Caki2 (cell line): ENCODE data around the gene DOCK2. TPM values are rescaled to one million over a fixed set of nuclear protein-coding genes. Genes with fewer than 3 reads are reported as not detected.
"Not testable (repeated sequence)": the region's sequence is repeated elsewhere in the genome, so short reads cannot be mapped to it uniquely, and the experiment has no call there.

Source experiments
- DNase-seq: peaks from one replicate; pipeline ENCODE4 v3.0.0-alpha.2; 2015; ENCODE audit warnings: low read depth
- in situ Hi-C: cut with HindIII; loops from 2 replicates; pipeline ENCODE4 v1.10.0; 2016; ENCODE audit warnings: low sequenced_read_pairs, low pct_unique_long_range_greater_than_20kb, mixed read lengths
- total RNA-seq: library from RNA; depleted of rRNA; stranded (reverse); fragments of >200 nt; shearing (Covaris generic); gene quantifications from 2 replicates; pipeline ENCODE4 v1.2.3, GENCODE V29; 2014; ENCODE audit warnings: low replicate concordance

DOCK2 gene
- total RNA-seq, 1 experiment from 2014 or later: 40.4 TPM

DNA sequence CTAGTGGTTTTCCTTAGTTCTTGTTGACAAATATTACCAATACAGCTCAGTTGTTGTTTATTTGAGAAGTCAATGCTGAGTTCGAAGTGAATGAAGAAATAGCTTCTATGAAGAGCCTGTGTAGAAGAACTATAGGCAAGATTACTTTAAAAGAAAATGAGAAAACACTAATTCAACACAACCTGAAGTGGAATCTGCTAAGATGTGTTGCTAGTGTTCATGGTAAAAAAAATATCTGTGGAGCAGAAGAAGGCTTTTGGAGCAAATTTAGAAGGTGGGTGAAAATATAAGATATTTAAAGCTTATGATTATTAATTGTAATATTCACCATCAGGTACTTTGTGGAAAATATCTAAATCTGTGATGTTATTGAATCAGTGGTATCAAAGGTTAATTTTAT lies 2.5 kb upstream of the DOCK2 start:
- DNase-seq: no peak
- in situ Hi-C loops: no loop called here

DNA sequence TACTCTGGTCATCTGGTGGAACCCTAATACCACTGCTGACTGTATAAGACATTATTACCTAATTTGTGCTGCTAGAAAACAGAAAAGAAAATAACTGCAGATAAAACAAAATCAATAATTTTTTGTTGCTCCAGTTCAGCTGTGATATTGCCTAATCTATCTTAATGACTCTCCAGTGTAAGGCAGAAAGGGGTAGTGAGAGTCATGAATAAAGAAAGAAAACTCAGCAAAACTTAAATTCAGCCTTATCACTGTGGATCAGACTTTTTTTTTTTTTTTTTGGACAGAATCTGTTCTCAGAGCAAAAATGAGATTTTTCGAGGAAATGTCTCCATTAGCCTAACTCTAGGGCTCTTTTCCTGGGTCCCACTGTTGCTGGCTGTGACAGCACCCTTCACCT lies 1.1 kb upstream of the DOCK2 start:
- DNase-seq: no peak
- in situ Hi-C loops: no loop called here

DNA sequence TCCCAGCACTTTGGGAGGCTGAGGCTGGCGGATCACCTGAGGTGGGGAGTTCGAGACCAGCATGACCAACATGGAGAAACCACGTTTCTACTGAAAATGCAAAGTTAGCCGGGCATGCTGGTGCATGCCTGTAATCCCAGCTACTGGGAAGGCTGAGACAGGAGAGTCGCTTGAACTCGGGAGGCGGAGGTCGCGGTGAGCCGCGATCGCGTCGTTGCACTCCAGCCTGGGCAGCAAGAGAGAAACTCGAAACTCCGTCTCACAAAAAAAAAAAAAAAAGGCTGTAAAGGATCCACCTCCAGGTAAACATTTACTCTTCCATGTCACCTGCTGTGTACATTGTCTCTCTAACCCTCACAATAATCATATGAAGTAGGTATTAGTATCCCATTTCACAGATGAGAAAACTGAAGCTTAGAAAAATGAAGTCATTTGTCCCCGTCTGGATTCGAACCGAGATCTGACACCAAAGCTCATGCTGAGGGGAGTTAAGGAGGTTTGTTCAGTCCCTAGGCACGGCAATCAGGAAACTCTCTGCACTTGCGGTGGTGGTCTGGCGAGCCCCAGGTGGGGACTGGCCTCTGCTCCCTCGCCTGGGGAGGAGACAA lies 494 bp upstream of the DOCK2 start:
- in situ Hi-C loops: no loop called here
- DNase-seq: no peak

DNA sequence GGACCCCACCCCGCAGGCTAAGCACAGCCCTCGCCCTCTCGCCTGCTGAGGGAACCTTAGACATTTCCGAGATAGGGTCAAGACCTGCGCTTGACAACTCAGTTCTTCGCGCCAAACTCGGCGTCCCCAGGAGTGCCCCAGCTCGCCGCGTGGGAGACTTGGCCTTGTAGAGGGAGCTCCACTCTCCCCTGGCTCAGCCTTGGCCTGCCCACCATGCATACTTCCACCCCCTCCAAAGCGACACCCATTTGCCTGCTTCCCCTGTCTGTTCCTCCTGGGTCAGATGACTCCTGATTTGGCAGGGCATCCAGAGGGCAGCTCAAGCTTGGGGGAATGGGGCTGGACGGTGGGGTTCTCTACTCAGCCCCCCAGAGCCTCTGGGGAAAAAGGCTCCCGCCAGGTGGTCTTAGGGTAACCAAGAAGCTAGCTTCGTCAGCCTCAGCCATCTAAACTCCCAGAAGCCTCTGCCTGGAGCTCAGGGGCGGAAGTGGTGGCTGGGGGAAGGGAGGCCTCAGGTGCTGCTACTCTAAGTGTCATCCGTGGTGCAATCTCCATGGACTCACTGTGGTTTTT lies 560 bp downstream of the DOCK2 start:
- in situ Hi-C loops: no loop called here
- no peak for DNase-seq

DNA sequence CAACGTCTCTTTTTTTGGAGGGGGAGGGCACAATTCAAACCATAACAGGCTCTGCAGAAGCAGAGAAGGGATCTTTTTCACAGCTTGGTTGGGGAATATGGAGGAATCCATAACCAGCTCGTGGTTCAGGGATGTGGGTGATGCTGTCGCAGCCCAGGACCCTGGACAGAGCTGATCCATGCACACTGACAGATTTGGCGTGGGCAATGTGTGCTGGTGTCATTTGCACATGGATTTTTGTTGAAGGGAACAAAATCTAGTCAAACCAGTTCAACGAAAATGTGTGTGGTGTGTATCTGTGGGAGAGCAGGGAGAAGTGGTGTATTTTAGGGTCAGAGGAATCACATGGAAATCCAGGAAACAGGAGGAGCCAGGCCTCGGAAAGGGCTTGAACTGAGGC lies 4.2 kb downstream of the DOCK2 start:
- in situ Hi-C loops: no loop called here
- no peak for DNase-seq

DNA sequence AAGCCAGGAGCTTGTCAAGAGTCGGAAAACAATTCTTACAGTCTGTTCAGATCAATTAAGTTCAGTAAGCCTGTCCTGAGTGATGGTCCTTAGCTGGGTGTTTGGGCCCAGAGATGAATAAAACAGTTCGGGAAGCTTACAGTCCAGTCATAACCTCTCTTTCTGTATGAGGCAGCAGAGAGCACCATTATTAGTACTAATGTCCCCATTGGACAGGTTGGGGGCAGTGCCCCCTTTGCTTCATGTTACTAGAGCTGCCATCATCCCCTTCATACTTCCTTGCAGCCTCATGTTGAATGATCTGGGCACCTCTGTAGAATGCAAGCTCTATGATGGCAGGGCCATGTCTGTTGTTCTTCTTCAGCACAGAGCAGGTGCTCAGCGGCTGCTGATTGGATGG lies 9.8 kb downstream of the DOCK2 start:
- in situ Hi-C loops: no loop called here
- no peak for DNase-seq

DNA sequence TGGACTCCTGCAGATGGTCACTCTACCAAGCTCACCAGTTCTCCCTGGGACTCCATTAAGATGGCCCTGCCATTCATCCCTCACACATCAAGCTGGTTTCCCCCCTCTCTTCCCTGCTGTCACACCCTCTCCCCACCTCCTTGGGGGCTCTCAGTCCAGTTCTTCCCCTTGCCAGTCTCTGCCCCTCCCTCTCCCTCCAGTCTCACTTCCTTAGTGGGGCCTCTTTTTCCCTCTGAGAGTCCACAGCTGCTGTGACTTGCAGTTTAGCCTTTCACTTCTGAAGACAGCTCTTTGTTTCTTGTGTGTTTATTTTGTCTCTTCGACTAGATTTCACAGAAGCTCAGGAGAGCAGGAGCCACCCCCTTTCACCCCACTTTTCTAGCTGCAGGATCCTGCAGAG lies 10.5 kb downstream of the DOCK2 start:
- DNase-seq: no peak
- in situ Hi-C loops: no loop called here

DNA sequence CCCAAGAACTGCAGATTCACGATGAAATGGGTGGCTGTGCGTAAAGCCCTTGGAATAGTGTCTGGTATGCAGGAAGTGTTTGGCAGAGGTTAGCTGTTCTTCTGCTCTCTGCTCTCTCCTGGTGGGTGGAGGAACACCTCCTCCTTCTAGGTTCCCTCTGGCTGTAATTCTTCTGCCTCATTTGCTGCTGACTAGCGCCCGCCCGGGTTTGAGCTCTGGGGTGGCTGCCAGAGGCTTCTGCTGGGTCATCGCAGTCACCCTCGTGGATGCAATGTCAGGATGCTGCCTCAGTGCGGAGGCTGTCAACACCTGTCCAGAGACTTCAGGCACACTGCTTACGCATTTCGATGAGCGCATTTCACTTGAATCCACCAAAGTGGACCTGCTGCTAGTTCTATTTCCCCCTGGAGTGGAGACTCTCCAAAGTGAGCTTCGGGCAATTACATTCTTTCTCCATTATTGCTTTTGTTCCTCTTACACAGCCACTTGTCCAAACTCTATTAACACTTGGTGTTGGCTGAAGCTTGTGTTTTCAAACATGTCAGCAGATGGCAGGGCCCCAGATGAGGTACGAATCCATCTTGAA lies 11.7 kb downstream of the DOCK2 start:
- in situ Hi-C loops: no loop called here
- DNase-seq: no peak

DNA sequence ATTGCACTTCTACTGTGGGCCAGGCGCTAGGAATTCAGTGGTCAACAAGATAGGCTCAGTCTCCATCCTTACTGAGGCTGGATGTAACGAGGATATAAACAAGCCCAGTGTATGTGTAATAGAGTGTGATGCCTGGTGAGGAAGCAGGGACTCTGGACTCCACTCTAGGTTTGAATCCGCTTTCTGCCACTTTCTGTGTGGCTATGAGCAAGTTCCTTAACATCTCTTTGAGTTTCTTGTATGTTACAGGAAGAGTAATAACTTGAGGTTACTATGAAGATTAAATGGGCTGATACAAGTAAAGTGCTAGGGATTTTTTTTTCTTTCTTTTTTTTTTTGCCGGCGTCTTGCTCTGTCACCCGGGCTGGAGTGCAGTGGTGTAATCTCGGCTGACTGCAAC lies 12.4 kb downstream of the DOCK2 start:
- no peak for DNase-seq
- in situ Hi-C loops: no loop called here

DNA sequence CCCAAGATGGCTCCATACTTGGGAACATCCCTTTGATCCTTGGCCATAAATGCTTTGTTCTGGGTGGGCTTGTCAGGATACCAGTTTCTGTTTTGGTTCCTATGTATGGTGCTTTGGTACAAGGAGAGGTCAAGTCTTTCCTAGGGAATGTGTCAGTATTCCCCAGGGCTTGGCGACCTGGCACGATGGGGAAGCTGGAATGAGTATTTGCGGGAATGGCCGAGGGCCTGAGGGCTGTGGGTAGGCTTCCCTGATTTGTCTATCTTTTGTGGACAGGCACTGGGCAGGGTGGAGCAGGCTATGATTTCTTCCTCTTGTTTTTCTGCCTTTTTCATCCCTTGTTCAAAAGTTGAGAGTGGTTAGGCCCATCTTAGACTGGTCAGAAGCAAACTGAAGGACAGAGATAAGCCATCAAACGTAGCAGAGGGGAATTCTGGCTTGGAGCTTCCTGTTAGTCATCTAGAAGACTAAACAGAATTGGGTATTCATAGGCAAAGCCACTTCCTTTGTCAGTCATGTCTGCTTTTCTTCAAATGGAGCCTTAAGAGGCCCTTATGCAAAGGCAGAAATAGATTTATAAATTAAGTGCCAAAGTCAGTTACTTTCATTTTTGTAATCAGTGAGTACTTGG lies 13.7 kb downstream of the DOCK2 start:
- no peak for DNase-seq
- in situ Hi-C loops: no loop called here

DNA sequence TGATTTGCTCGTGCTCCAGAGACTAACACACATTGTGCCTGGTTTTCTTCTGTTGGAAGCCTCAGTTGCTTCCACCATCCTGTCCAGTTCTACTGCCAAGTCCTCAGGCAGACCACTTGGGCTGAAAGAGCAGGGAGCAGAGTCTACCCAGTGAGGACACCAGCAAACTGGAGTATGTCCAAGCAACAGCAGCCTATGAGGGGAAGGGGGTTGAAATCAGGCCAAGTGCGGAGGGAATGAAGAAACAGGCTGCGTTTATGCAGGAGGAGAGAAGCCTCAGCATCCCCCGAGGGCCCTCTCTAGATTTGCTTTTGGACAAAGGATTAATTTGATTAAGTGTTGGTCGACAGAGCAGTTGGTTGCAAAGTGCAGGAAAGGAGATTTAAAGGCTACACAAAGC lies 14.5 kb downstream of the DOCK2 start:
- DNase-seq: no peak
- in situ Hi-C loops: no loop called here

DNA sequence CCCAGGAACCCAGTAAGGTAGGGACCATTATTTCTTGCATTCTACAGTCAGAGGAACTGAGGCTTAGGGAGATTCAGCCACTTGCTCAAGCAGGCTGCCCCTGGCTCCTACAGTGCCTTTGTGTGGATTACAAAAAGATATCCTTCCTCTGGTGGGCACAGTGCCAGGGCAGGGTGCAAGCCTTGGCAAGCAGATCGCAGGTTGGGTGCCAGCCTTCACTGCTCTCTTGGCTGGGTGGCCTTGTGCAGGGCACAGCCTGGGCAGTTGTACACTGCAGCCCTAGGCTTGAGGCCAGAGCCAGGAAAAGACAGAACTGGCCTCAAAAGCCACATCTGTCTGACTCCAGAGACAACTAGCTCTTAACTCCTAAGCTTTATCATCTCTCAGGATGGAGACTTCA lies 15.0 kb downstream of the DOCK2 start:
- in situ Hi-C loops: no loop called here
- DNase-seq: no peak

DNA sequence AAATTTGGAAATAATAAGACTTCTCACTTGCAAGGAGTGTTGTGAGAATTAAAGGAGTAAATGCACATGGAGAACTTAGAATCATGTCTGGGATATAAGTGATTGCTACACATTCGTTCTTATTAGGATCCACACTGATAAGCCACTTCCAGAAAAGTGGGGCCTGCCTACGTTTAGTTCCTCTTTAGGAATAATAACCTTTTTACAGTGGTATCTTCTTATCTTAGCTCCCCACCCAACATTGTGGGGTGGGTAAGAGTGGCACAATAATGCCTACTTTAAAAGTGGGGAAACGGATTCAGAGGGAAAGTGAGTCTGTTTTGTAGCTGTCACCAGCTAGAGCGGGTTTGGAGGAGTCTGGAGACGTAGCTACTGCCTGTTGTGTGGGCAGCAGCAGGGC lies 16.0 kb downstream of the DOCK2 start:
- no peak for DNase-seq
- in situ Hi-C loops: no loop called here

DNA sequence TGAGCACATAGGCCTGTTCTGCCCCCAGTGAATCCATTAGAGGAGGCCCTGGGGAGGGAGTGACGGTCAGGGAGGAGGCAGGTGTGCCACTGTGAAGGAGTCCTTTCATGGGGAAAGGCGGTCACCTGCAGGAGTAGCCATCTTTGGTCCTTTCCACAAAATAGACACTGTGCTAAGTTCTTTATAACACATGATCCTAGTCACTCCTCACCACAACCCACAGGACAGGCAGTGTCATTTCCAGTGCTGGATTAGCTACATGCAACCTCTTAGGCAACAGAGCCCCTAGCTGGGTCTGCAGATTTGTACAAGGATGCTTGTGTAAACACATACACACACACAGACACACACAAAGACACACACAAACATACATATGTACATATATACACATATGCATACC lies 18.3 kb downstream of the DOCK2 start:
- in situ Hi-C loops: no loop called here
- no peak for DNase-seq

DNA sequence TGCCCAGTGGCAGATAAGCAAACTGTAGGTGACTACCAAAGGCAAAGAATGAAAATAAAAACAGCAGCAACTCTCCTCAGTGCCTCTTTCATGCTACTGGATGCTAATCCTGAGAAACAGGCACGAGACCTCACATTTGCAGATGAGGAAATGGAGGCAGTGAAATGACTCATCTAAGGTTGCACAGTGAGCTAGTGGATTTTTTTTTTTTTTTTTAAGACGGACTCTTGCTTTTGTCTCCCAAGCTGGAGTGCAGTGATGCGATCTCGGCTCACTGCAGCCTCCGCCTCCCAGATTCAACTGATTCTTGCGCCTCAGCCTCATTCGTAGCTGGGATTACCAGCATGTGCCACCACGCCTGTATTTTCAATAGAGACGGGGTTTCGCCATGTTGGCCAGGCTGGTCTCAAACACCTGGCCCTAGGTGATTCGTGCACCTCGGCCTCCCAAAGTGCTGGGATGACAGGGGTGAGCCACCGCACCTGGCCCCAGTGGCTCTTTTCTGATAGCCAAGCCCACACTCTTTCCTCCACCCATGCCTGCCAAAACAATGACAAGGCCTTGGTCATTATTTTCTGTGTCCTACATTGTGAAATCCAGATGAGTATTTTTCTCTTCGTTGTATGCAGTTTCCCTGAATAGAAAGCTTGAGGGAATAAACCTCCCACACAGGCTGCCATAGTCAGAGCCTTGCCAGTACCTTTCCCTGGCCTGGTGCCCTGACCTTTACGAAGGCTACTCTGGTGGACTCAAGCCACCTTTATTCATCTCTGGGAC lies 19.2 kb downstream of the DOCK2 start:
- DNase-seq: no peak
- in situ Hi-C loops: no loop called here

DNA sequence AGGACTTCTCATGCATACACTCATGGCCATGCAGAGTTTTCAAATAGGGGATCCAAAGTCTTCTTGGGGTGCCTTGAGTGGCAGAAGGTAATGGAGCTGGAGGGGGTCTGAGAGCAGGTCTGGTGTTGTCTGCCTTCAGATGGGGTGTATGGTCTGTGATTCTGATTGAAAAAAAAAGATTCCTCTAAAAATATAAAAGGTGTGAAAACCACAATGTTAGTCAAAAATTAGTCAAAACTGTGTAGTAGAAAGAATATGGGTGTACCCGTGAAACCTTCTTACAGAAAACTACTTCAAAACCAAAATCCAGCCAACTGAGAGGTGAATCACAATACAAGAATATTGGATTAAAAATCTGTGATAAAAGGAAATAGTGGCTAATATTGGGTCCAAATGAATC lies 20.1 kb downstream of the DOCK2 start:
- no peak for DNase-seq

DNA sequence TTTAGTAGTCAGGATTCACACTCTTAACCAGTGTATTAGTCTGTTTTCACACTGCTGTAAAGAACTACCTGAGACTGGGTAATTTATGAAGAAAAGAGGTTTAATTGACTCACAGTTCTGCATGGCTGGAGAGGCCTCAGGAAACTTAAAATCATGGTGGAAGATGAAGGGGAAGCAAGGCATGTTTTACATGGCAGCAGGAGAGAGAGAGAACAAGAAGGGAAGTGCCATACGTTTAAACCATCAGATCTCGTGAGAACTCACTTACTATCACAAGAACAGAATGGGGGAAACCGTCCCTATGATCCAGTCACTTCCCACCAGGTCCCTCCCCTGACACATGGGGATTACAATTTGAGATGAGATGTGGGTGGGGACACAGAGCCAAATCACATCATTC lies 25.4 kb downstream of the DOCK2 start:
- in situ Hi-C loops, DNase-seq: not testable (repeated sequence)

More for the DNA sequence above, 20.1 kb downstream of the DOCK2 start:
- in situ Hi-C loops: no loop called here

DNA sequence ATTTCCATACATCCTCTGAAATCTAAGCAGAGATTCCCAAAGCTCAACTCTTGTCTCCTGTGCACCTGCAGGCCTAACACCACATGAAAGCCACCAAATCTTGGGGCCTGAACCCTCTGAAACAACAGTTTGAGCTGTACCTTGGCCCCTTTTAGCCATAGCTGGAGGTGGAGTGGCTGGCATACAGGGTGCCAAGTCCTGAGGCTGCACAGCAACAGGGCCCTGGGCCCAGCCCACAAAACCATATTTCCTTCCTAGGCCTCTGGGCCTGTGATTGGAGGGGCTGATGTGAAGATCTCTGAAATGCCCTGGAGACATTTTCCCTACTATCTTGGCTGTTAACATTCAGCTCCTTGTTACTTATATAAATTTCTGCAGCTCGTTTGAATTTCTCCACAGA lies 26.5 kb downstream of the DOCK2 start:
- no peak for DNase-seq
- in situ Hi-C loops: no loop called here

DNA sequence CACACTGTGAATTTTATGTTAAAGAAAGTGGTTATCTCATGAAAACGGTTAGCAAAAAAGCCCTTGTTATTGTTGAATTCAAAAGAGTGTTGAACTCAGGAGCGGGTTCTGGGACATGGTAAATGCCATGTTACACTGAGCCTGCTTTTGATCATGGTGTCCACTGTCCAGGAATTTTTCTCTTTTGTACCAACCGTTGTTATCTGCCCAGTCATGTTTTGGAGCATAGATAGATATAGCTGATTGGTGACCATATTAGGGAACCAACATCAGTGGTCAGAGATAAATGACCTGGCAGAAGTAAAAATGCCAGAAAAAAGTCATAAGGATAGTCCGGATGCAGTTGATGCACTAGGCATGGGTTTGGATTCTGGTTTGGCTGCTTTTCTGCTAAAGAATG lies 29.3 kb downstream of the DOCK2 start:
- DNase-seq: no peak
- in situ Hi-C loops: no loop called here
